ENCODE measurements around the gene MOCS1. TPM values are rescaled to one million over a fixed set of nuclear protein-coding genes. Genes with fewer than 3 reads are reported as not detected.

MOCS1 gene
- total RNA-seq, 1 donor from 2014 or later: 15.6 TPM

DNA sequence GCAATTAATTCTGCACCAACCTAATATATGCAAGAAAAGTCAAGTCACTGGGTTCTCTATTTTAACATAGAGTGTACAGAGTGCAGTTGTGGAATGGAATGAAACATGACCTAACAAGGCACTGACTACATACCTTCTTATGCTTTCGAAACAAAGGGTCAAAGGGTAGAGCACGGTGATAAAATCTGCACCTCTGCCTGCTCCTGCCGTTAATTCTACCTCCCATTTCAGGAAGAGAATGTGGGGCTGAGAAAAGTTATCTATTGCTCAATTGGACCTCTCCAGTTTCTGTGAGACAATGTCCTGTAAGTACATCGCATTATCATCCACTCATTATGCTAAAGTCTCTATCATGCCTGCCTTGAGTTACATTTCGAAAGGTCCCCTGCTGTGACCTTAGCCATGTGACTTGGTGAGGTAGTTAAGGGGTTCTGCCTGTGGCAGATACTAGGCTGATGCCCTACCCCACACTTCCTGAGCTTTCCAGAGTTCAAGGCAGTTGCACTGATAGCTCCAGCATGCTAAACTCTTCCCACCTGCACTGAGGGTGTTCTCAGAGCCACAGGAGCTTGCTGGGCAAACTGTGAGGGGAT, 14.0 kb upstream of the MOCS1 start:
- TF ChIP-seq, protein P1, sequence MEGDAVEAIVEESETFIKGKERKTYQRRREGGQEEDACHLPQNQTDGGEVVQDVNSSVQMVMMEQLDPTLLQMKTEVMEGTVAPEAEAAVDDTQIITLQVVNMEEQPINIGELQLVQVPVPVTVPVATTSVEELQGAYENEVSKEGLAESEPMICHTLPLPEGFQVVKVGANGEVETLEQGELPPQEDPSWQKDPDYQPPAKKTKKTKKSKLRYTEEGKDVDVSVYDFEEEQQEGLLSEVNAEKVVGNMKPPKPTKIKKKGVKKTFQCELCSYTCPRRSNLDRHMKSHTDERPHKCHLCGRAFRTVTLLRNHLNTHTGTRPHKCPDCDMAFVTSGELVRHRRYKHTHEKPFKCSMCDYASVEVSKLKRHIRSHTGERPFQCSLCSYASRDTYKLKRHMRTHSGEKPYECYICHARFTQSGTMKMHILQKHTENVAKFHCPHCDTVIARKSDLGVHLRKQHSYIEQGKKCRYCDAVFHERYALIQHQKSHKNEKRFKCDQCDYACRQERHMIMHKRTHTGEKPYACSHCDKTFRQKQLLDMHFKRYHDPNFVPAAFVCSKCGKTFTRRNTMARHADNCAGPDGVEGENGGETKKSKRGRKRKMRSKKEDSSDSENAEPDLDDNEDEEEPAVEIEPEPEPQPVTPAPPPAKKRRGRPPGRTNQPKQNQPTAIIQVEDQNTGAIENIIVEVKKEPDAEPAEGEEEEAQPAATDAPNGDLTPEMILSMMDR (conservative IDR thresholded peaks at IDR 0.05): no peak
- DNase-seq (ENCODE audit: extremely low spot score, unreplicated experiment): no peak
- Mint-ChIP-seq H3K4me1 (ENCODE audit: unreplicated experiment) (peaks cover 13% of the 10 kb centered on the region), H3K9me3 (no peaks in the 10 kb centered on the region), H3K4me3 (no peak overlapping the region), H3K36me3 (no peaks in the 10 kb centered on the region), H3K27me3 (peaks cover 3% of the 10 kb centered on the region), H3K27ac (no peak overlapping the region)

DNA sequence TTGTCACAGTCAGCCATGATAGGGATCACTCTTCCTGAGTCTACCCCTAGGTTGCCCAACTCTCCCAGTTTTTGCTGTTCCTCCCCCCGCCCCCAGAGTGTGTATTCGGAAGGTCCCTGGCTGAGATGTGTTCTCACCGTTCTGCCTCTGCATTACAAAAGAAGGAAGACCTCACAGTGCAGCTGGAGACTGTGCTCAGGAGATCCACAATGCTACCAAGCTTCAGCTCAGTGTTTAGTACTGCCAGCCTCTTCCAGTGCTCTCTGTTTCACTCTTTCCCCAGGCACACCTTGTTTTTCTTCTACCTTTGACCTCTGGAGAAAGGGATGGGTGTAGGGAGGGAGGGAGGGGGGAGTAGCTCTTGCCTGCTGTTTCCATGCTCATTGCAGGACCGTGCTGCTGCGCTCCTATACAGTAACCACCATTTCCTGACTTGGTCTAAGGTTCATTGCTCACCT, 13.4 kb upstream of the MOCS1 start:
- H3K36me3 Mint-ChIP-seq: no peaks in the 10 kb centered on the region
- H3K9me3 Mint-ChIP-seq: no peaks in the 10 kb centered on the region
- no peak for DNase-seq (ENCODE audit: extremely low spot score, unreplicated experiment)
- TF ChIP-seq, protein P1 (conservative IDR thresholded peaks at IDR 0.05): no peak
- H3K4me3 Mint-ChIP-seq: no peak overlapping the region
- peaks cover 13% of the 10 kb centered on the region for H3K4me1 Mint-ChIP-seq (ENCODE audit: unreplicated experiment)
- H3K27ac Mint-ChIP-seq: no peak overlapping the region
- H3K27me3 Mint-ChIP-seq: peaks cover 3% of the 10 kb centered on the region

DNA sequence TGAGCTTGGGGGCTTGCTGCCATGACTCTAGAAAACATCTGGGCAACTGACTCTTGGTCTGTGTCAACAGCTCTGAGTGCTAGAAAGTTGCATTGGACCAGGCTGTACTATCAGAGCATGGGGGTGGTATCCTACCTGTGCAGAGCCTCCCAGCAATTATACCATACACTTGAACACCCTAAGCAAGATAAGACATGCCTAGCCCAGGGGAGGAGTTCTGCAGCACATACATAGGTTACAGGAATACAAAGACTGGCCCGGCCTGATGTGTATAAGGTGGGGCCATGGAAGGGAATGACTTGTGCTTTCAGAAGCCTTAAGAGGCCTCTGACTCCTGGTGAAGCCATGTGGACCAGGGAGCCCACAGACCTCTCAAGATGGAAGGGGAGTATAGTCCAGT, 11.4 kb upstream of the MOCS1 start:
- H3K9me3 Mint-ChIP-seq: no peaks in the 10 kb centered on the region
- H3K4me1 Mint-ChIP-seq (ENCODE audit: unreplicated experiment): peaks cover 13% of the 10 kb centered on the region
- TF ChIP-seq, protein P1 (conservative IDR thresholded peaks at IDR 0.05): no peak
- H3K4me3 Mint-ChIP-seq: no peak overlapping the region
- H3K27ac Mint-ChIP-seq: no peak overlapping the region
- H3K36me3 Mint-ChIP-seq: no peaks in the 10 kb centered on the region
- DNase-seq (ENCODE audit: extremely low spot score, unreplicated experiment): no peak
- H3K27me3 Mint-ChIP-seq: peaks cover 3% of the 10 kb centered on the region

DNA sequence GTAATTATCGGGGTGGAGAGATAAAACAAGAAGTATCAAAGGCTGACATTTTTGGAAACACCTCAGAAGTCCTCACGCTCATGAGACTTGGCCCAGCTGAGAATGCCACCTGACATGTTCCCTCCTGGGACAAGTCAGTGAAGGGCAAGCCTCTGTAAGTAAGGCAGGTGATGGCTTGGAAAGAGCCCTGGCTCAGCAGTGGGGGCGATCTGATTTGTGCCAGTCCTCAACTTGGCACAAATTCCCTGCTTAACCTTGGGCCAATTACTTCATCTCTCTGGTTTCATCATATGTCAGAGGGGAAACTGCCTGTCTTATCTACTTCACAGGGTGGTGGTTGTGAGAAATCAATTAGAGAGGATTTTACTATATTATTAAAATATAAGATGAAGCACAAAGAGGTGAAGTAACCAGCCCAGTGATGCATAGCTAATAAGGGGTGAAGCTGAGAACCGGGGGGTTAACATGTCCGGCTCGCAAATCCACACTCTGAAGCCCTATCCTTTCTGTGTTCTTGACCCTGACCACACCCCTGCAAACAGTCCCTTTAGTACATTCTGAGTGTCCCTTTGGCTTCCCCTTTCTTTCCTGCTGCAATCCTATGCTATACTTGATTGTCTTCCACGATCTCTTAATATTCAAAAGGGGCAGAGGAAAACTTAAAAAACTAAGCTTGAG, 8.8 kb upstream of the MOCS1 start:
- peaks cover 22% of the 10 kb centered on the region for H3K4me1 Mint-ChIP-seq (ENCODE audit: unreplicated experiment)
- H3K9me3 Mint-ChIP-seq: no peaks in the 10 kb centered on the region
- no peaks in the 10 kb centered on the region for H3K36me3 Mint-ChIP-seq
- H3K27me3 Mint-ChIP-seq: peaks cover 3% of the 10 kb centered on the region
- no peak overlapping the region for H3K27ac Mint-ChIP-seq
- no peak overlapping the region for H3K4me3 Mint-ChIP-seq
- TF ChIP-seq, protein P1 (conservative IDR thresholded peaks at IDR 0.05): no peak
- DNase-seq (ENCODE audit: extremely low spot score, unreplicated experiment): no peak

DNA sequence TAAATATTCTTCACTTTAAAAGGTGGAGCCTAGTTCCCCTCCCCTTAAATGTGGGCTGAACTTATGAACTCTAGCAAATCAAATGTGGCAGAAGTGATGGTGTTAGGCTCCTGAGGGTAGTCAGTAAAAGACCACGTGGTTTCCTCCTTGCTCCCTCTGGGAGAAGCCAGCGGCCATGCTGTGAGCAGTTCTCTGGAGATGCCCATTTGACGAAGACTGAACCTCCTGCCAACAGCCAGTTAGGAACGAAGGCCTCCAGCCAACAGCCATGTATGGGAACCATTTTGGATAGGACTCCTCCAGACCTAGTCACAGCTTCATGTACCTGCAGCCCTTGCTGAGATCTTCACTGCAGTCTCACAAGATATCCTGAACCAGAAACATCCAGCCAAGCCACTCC, 7.6 kb upstream of the MOCS1 start:
- no peaks in the 10 kb centered on the region for H3K9me3 Mint-ChIP-seq
- H3K36me3 Mint-ChIP-seq: no peaks in the 10 kb centered on the region
- H3K27me3 Mint-ChIP-seq: no peaks in the 10 kb centered on the region
- no peak for DNase-seq (ENCODE audit: extremely low spot score, unreplicated experiment)
- H3K4me1 Mint-ChIP-seq (ENCODE audit: unreplicated experiment): peaks cover 19% of the 10 kb centered on the region
- TF ChIP-seq, protein P1 (conservative IDR thresholded peaks at IDR 0.05): no peak
- no peak overlapping the region for H3K27ac Mint-ChIP-seq
- H3K4me3 Mint-ChIP-seq: no peak overlapping the region
